K562 (cell line): Measurements from ENCODE around the gene ZNF669. TPM values are rescaled to one million over a fixed set of nuclear protein-coding genes. Genes with fewer than 3 reads are reported as not detected.

Experiments used
- AFF4 ChIP-seq: sonication (generic); formaldehyde crosslinking; IDR thresholded peaks from 2 replicates; pipeline ENCODE4 v1.8.0; 2023; ENCODE audit warnings: mild to moderate bottlenecking, missing genetic modification reagents
- ARID3A ChIP-seq: IDR thresholded peaks from 2 replicates; pipeline ENCODE4 v1.6.1; 2012; ENCODE audit warnings: low read depth, low read length, improper control_type of control experiment, borderline replicate concordance
- ATF1 ChIP-seq, 2 experiments: fragments of 450-650 bp in 1 of 2; IDR thresholded peaks; 2 replicates each; pipeline ENCODE4 v1.6.1; 2016; ENCODE audit warnings: missing compliant biosample characterization in 1 of 2, missing genetic modification characterization in 1 of 2
- BCOR ChIP-seq: fragments of 450-650 bp; IDR thresholded peaks from 2 replicates; pipeline ENCODE4 v1.6.1; 2016
- CEBPG ChIP-seq, 3 experiments: fragments of 200-800 bp in 1 of 3; sonication (Bioruptor generic) in 1 of 3; sonication (generic) in 1 of 3; formaldehyde crosslinking in 1 of 3; IDR thresholded peaks in 2 of 3; conservative IDR thresholded peaks in 1 of 3; 2 replicates each; pipeline versions ENCODE4 v1.6.1 to v1.8.0; 2016 to 2022; ENCODE audit warnings: missing compliant biosample characterization in 2 of 3, missing genetic modification characterization in 2 of 3, mild to moderate bottlenecking in 1 of 3, missing genetic modification reagents in 1 of 3
- CREB1 ChIP-seq, 2 experiments: sonication (generic) in 1 of 2; formaldehyde crosslinking in 1 of 2; IDR thresholded peaks; 2 replicates each; pipeline versions ENCODE4 v1.6.1 to v1.8.0; 2012 to 2022; ENCODE audit warnings: inconsistent platforms in 1 of 2, mild to moderate bottlenecking in 1 of 2, missing genetic modification reagents in 1 of 2, moderate library complexity in 1 of 2
- CREM ChIP-seq: IDR thresholded peaks from 2 replicates; pipeline ENCODE4 v1.6.1; 2014; ENCODE audit warnings: antibody characterized with exemption, low read depth
- CTBP1 ChIP-seq: fragments of 450-650 bp; IDR thresholded peaks from 2 replicates; pipeline ENCODE4 v1.6.1; 2016; ENCODE audit warnings: borderline replicate concordance
- L3MBTL2 ChIP-seq: fragments of 450-650 bp; IDR thresholded peaks from 2 replicates; pipeline ENCODE4 v1.6.1; 2016; ENCODE audit warnings: mild to moderate bottlenecking, moderate library complexity
- MAZ ChIP-seq, 2 experiments: fragments of 450-650 bp in 1 of 2; sonication (generic) in 1 of 2; formaldehyde crosslinking; IDR thresholded peaks in 1 of 2; conservative IDR thresholded peaks in 1 of 2; 2 replicates each; pipeline versions ENCODE4 v1.4.0 to v1.5.0; 2020; ENCODE audit warnings: mild to moderate bottlenecking in 1 of 2, missing genetic modification reagents in 1 of 2
- MCM5 ChIP-seq: fragments of 450-650 bp; IDR thresholded peaks from 2 replicates; pipeline ENCODE4 v1.6.1; 2016; ENCODE audit warnings: low read depth
- MTA2 ChIP-seq: fragments of 450-650 bp; IDR thresholded peaks from 2 replicates; pipeline ENCODE4 v1.6.1; 2016; ENCODE audit warnings: low read depth
- NCOA6 ChIP-seq: fragments of 450-650 bp; IDR thresholded peaks from 2 replicates; pipeline ENCODE4 v1.6.1; 2017; ENCODE audit warnings: mild to moderate bottlenecking
- RBM15 ChIP-seq: fragments of 200-400 bp; formaldehyde crosslinking; IDR thresholded peaks from 2 replicates; pipeline ENCODE4 v1.6.1; 2018; ENCODE audit warnings: mild to moderate bottlenecking, low read length, moderate library complexity; ENCODE audit not compliant: insufficient read depth
- SAFB2 ChIP-seq: fragments of 200-400 bp; formaldehyde crosslinking; IDR thresholded peaks from 2 replicates; pipeline ENCODE4 v1.6.1; 2018; ENCODE audit warnings: borderline replicate concordance, low read length, low read depth, moderate library complexity; ENCODE audit not compliant: severe bottlenecking
- SMAD4 ChIP-seq: fragments of 250-450 bp; sonication (Bioruptor Pico); conservative IDR thresholded peaks from 2 replicates; pipeline ENCODE4 v1.8.0; 2021; ENCODE audit warnings: inconsistent platforms, mild to moderate bottlenecking, moderate library complexity
- SOX6 ChIP-seq: fragments of 450-650 bp; IDR thresholded peaks from 2 replicates; pipeline ENCODE4 v1.6.1; 2014; ENCODE audit warnings: mild to moderate bottlenecking
- ZBTB2 ChIP-seq: fragments of 450-650 bp; IDR thresholded peaks from 2 replicates; pipeline ENCODE4 v1.6.1; 2016; ENCODE audit warnings: antibody characterized with exemption
- ZNF699 ChIP-seq: fragments of 250-450 bp; sonication (Bioruptor Pico); IDR thresholded peaks from 2 replicates; pipeline ENCODE4 v1.8.0; 2021; ENCODE audit warnings: mild to moderate bottlenecking, moderate library complexity; ENCODE audit not compliant: insufficient replicate concordance
- ZNF764 ChIP-seq: fragments of 250-450 bp; sonication (Bioruptor Pico); IDR thresholded peaks from 2 replicates; pipeline ENCODE4 v1.4.0; 2020; ENCODE audit warnings: low read depth, mild to moderate bottlenecking, moderate library complexity
- polyA plus RNA-seq, 8 experiments: library from polyadenylated mRNA; depleted of rRNA in 4 of 8; stranded (reverse) in 5 of 8; unstranded in 3 of 8; fragments of >200 nt; fragmentation: Nextera tagmentation in 2 of 8; fragmentation: Illumina TruSeq in 1 of 8; extraction: Ambion mirVana in 2 of 8; extraction: Trizol in 1 of 8; gene quantifications; 2 replicates each; pipeline versions ENCODE4 v1.2.1 to v1.2.3, GENCODE V29; 2011 to 2014; ENCODE audit warnings: inconsistent platforms in 1 of 8, missing spikeins in 1 of 8
- total RNA-seq, 7 experiments: library from RNA; depleted of rRNA in 6 of 7; stranded (reverse); fragments of >200 nt in 6 of 7; fragmentation: Illumina TruSeq in 2 of 7; extraction: Trizol in 2 of 7; gene quantifications; 2 replicates each; pipeline versions ENCODE4 v1.2.1 to v1.2.3, GENCODE V29; 2011 to 2021; ENCODE audit warnings: low replicate concordance in 1 of 7

The ZNF669 gene
- total and polyA plus RNA-seq, 9 of the 15 experiments (the other 6 are each of a cell fraction or from before 2014, with no cell fraction given): 5.3 to 18.3 (median 10.2) TPM

DNA sequence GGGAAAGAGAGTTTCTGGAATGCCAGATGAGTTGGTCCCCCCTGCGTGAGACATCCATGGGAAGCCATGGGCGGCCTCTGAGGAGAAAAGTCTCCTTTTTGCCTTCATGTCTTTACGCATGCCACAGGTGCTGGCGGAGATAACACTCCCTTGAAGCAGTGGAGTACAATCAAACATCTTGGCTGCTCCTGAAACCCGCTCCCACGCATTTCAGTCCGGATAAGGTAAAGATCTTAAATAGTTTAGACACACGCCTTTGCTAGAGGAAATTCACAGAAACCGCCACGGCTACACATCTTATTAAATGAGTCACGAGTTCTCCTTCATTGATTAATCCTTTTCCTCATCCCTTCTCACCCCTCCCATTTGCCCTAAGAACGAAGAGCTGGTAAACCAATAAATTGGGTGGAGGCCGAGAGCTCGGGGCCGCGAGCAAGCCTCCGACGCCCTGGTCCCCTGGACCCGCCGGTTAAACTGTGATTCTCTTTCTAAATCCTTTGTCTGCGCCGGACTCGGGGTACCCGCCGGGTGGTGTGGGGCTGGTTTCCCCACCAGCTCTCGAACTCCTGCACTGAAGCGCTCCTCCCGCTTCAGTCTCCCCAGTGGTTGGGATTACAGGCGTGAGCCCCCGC lies 6.6 kb upstream of the ZNF669 start (continued):
- TF ChIP-seq ZNF764 (CRISPR knock-in tag) (no peak), BCOR (peak; percentile 91), CREB1 (IDR thresholded peaks at IDR 0.05) (peak; percentile 66), CREB1 (CRISPR knock-in tag; IDR thresholded peaks at IDR 0.05) (no peak), AFF4 (0 out of 2 replicates have a peak, but pooled peaks have one; percentile 36), MTA2 (peak; percentile 91), CEBPG (CRISPR knock-in tag; IDR thresholded peaks at IDR 0.05) (0 out of 2 replicates have a peak, but pooled peaks have one; percentile 13), CEBPG (tag; conservative IDR thresholded peaks at IDR 0.05 in 1 of 2, IDR thresholded peaks at IDR 0.05 in 1 of 2) (no peak), CREM (peak; percentile 82; the same call in 1 of the 2 replicates), ATF1 (CRISPR knock-in tag; IDR thresholded peaks at IDR 0.05) (no peak), ATF1 (tag; IDR thresholded peaks at IDR 0.05) (peak; percentile 60), MCM5 (no peak), ZBTB2 (peak; percentile 75; the same call in 1 of the 2 replicates), CTBP1 (peak; percentile 95), MAZ (CRISPR knock-in tag; conservative IDR thresholded peaks at IDR 0.05 in 1 of 2, IDR thresholded peaks at IDR 0.05 in 1 of 2) (peak in 1 of 2 experiments; percentile 69; a peak in 2 of 4 replicates), NCOA6 (no peak), L3MBTL2 (peak; percentile 95), SOX6 (peak; percentile 96), ARID3A (peak; percentile 72), RBM15 (no peak), ZNF699 (no peak), SAFB2 (no peak), SMAD4 (CRISPR knock-in tag) (peak; percentile 90)
